IPS DF 4.7 (cell line): ENCODE results near the gene NAT8L.

ENCODE experiments used
- DNase-seq: peaks from one replicate; pipeline ENCODE4 v3.0.0-alpha.2; 2013; ENCODE audit warnings: low spot score; ENCODE audit errors: extremely low read depth

NAT8L gene

GRCh38 chr4:2075171-2075986 lies 16.3 kb downstream of the NAT8L start:
- no peak for DNase-seq

GRCh38 chr4:2075987-2076907 lies 17.1 kb downstream of the NAT8L start:
- DNase-seq: no peak

GRCh38 chr4:2076908-2077536 lies 17.9 kb downstream of the NAT8L start:
- DNase-seq: no peak

- no peak for DNase-seq
Observed at GRCh38 chr4:2077537-2078460, 18.7 kb downstream of the NAT8L start.

- no peak for DNase-seq
Observed at GRCh38 chr4:2078584-2078983, 19.5 kb downstream of the NAT8L start.

- DNase-seq: no peak
Observed at GRCh38 chr4:2079006-2079405, 19.9 kb downstream of the NAT8L start.

- no peak for DNase-seq
Observed at GRCh38 chr4:2079926-2080325, 20.8 kb downstream of the NAT8L start.

GRCh38 chr4:2080429-2081300 lies 21.5 kb downstream of the NAT8L start:
- no peak for DNase-seq

- no peak for DNase-seq
Observed at GRCh38 chr4:2081540-2081939, 22.4 kb downstream of the NAT8L start.

GRCh38 chr4:2082118-2082517 lies 23.0 kb downstream of the NAT8L start:
- DNase-seq: no peak

GRCh38 chr4:2082627-2083026 lies 23.5 kb downstream of the NAT8L start:
- no peak for DNase-seq

GRCh38 chr4:2083116-2083825 lies 24.1 kb downstream of the NAT8L start:
- no peak for DNase-seq

GRCh38 chr4:2083826-2084160 lies 24.7 kb downstream of the NAT8L start:
- no peak for DNase-seq

GRCh38 chr4:2084316-2084715 lies 25.2 kb downstream of the NAT8L start:
- no peak for DNase-seq

GRCh38 chr4:2085496-2085901 lies 26.4 kb downstream of the NAT8L start:
- no peak for DNase-seq

GRCh38 chr4:2087170-2087569 lies 28.0 kb downstream of the NAT8L start:
- no peak for DNase-seq

- no peak for DNase-seq
Observed at GRCh38 chr4:2089222-2089621, 30.1 kb downstream of the NAT8L start.

- no peak for DNase-seq
Observed at GRCh38 chr4:2090642-2091041, 31.5 kb downstream of the NAT8L start.

GRCh38 chr4:2091990-2092668 lies 33.0 kb downstream of the NAT8L start:
- DNase-seq: no peak
